Thyroid gland (tissue), 4 donors: Measurements from ENCODE around the gene ANKRD40. TPM values are rescaled to one million over a fixed set of nuclear protein-coding genes. Genes with fewer than 3 reads are reported as not detected.
A peak's percentile ranks its signal among the peaks of the same experiment; 100 is the strongest.
"Not testable (repeated sequence)": the region's sequence is repeated elsewhere in the genome, so short reads cannot be mapped to it uniquely, and the experiment has no call there.

Experiments used
- DNase-seq, 2 donors: peaks; one replicate each; pipeline ENCODE4 v3.0.0-alpha.2; 2019
- H3K27ac ChIP-seq, 3 donors: fragments of 200-600 bp; sonication (generic); 1 replicate in 2 of 3; 2 replicates in 1 of 3; pipeline ENCODE4 v1.5.1; 2016 to 2019; ENCODE audit warnings: mild to moderate bottlenecking in 1 of 3, moderate library complexity in 1 of 3
- H3K27me3 ChIP-seq: fragments of 200-600 bp; sonication (generic); one replicate; pipeline ENCODE4 v1.5.1; 2019
- H3K36me3 ChIP-seq, 2 donors: fragments of 200-600 bp; sonication (generic); one replicate each; pipeline ENCODE4 v1.5.1; 2016 to 2019
- H3K4me1 ChIP-seq, 2 donors: fragments of 200-600 bp; sonication (generic); one replicate each; pipeline ENCODE4 v1.5.1; 2017 to 2019
- H3K4me3 ChIP-seq, 3 donors: fragments of 200-600 bp; sonication (generic); replicated peaks in 1 of 3; 1 replicate in 2 of 3; 2 replicates in 1 of 3; pipeline ENCODE4 v1.5.1; 2016; ENCODE audit warnings: mild to moderate bottlenecking in 1 of 3
- H3K9me3 ChIP-seq: fragments of 200-600 bp; sonication (generic); one replicate; pipeline ENCODE4 v1.5.1; 2017
- POLR2A ChIP-seq, 2 donors: fragments of 450-650 bp; IDR thresholded peaks; one replicate each; pipeline ENCODE4 v1.6.1; 2017; ENCODE audit warnings: antibody characterized with exemption in 2 of 2, mild to moderate bottlenecking in 2 of 2, moderate library complexity in 1 of 2
- WGBS, 2 donors: methylation state at CpG; one replicate each; pipeline ENCODE4 v1.1.5; 2017; 5-methylcytosine and 5-hydroxymethylcytosine counted together
- intact Hi-C: fragments of 100-400 bp; cut with DNase I; formaldehyde crosslinking; loops from one replicate; pipeline ENCODE4 v1.15.1; 2023
- total RNA-seq, 4 donors: library from RNA; depleted of rRNA; stranded (reverse); fragments of >200 nt; gene quantifications; one replicate each; pipeline ENCODE4 v1.2.3, GENCODE V29; 2016
- TF ChIP-seq, protein P1 (sequence below), 6 experiments: fragments of 200-600 bp in 3 of 6; fragments of 450-650 bp in 3 of 6; sonication (generic) in 3 of 6; IDR thresholded peaks; one replicate each; pipeline ENCODE4 v1.5.1; 2016 to 2019; ENCODE audit warnings: antibody characterized with exemption in 6 of 6, mild to moderate bottlenecking in 2 of 6, inconsistent platforms in 1 of 6, moderate library complexity in 1 of 6

The ANKRD40 gene
- total RNA-seq, 4 donors from 2014 or later = 29.4 to 40.2 (median 35.1) TPM

DNA sequence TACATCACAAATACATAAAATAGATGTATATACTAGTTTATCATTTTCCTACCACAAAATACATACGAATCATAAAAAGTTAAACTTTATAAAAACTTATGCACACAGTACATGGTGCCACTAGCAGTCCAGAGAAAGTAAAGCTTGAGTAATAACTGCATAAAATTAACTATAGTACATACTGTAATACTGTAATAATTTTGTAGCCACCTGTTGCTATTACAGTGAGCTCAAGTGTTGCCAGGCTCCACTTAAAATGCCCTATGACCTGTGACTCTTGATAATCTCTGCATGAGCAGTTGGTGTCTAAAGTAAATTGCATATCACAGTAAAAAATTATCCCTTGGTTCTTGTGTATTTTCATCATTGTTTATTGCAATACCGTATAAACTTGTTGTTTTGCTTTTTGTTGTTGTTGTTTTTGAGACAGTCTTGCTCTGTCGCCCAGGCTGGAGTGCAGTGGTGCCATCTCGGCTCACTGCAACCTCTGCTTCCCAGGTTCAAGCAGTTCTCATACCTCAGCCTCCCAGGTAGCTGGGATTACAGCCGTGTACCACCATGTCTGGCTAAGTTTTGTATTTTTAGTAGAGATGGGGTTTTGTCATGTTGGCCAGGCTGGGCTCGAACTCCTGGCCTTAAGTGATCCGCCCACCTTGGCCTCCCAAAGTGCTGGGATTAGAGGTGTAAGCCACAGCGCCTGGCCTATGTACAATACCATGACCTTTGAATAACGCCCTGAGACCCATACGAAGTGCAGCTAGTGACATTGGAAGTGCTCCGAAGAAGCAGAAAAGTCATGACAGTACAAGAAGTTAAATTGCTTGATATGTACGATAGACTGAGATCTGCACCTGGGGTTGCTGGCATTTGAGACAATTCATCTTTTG is 18.3 kb upstream of the ANKRD40 start:
- no peak overlapping the region for H3K27ac ChIP-seq
- H3K4me3 ChIP-seq = no peak overlapping the region
- WGBS, 2 donors = 71 to 77% methylated on average over 12 of the region's 12 CpGs
- no peaks in the 10 kb centered on the region for H3K36me3 ChIP-seq
- DNase-seq = no peak
- no peaks in the 10 kb centered on the region for H3K27me3 ChIP-seq
- no peaks in the 10 kb centered on the region for H3K9me3 ChIP-seq
- H3K4me1 ChIP-seq = peaks cover 56 to 68% of the 10 kb centered on the region in 2 donors
- TF ChIP-seq, protein P1, sequence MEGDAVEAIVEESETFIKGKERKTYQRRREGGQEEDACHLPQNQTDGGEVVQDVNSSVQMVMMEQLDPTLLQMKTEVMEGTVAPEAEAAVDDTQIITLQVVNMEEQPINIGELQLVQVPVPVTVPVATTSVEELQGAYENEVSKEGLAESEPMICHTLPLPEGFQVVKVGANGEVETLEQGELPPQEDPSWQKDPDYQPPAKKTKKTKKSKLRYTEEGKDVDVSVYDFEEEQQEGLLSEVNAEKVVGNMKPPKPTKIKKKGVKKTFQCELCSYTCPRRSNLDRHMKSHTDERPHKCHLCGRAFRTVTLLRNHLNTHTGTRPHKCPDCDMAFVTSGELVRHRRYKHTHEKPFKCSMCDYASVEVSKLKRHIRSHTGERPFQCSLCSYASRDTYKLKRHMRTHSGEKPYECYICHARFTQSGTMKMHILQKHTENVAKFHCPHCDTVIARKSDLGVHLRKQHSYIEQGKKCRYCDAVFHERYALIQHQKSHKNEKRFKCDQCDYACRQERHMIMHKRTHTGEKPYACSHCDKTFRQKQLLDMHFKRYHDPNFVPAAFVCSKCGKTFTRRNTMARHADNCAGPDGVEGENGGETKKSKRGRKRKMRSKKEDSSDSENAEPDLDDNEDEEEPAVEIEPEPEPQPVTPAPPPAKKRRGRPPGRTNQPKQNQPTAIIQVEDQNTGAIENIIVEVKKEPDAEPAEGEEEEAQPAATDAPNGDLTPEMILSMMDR (IDR thresholded peaks at IDR 0.05) = no peak
- no peak for TF ChIP-seq POLR2A (IDR thresholded peaks at IDR 0.05)
- intact Hi-C loops = no loop called here

DNA sequence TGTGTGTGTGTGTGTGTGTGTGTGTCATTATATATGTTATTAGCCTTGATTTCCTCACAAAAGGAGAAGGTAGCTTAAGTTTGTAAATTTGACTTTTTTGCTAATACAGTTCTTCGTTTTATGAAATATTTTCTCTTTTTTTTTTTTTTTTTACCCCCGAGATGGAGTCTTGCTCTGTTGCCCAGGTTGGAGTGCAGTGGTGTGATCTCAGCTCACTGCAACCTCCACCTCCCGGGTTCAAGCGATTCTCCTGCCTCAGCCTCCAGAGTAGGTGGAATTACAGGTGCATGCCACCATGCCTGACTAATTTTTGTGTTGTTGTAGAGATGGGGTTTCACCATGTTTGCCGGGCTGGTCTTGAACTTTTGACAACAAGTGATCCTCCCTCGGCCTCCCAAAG is 16.9 kb upstream of the ANKRD40 start:
- H3K36me3 ChIP-seq, H3K4me3 ChIP-seq, H3K27me3 ChIP-seq, DNase-seq, intact Hi-C loops, H3K27ac ChIP-seq, H3K9me3 ChIP-seq: not testable (repeated sequence)
- peaks cover 55 to 57% of the 10 kb centered on the region in 2 donors for H3K4me1 ChIP-seq
- 93 to 96% methylated on average over 6 of the region's 6 CpGs for WGBS, 2 donors

DNA sequence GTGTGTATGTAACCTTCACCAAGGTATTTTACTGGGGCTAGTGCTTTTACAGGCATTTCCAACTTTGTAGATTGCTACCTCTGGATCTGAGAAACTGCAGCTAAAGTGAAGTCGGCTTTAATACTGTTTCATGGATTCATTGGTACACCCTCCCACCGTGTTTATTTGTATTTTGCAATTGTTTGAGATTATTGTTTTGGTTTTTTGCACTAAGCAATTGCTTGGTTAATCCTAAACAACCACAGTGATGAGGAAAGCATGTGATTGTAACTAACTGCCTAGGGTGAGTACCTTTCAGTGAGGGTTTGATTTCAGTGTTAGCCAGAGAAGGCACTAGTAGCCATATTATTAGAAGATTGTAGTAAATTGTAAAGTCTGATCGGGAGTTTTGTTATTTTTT is 15.0 kb upstream of the ANKRD40 start:
- H3K27ac ChIP-seq = no peak overlapping the region
- 47 to 52% methylated on average over 3 of the region's 3 CpGs for WGBS, 2 donors

DNA sequence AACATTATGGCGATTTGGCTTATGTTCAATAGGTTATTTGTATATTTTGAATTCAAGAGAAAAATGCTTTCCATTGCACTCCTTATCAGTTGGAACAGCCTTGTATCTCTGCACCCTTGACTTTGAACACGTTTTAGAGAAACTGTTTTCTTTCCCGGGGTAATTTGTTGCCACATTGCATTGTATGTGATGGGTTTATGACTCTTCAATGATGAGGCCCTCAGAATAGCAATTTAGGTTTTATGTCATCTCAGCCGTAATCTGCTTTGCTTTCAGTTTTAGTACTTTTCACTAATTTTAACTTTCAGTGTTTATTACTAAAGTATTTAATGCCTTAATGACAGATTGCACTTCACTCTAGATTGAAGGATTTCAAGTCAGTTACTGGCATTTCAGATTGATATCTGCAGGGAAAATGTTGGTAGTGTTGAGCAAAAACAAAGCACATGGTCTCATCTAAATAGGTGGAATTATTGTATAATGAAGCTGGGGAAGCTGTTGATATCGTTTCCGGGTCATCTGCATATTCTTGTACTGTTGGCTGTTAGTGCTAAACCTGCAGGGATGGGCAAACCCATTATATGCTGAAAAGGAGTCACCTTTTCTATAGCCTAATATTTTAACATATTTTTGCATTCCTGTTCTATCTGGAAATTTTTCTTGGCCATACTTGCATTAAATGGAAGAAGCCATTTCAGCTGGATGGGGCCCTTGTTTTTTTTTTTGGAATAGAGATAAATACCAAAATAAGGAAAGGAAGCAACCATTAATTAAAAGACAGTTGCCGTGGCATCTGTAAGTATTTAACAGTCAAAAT is 13.7 kb upstream of the ANKRD40 start:
- no peak for TF ChIP-seq POLR2A (IDR thresholded peaks at IDR 0.05)
- TF ChIP-seq, protein P1 (IDR thresholded peaks at IDR 0.05) = no peak
- peaks cover 35 to 38% of the 10 kb centered on the region in 2 donors for H3K4me1 ChIP-seq
- no peaks in the 10 kb centered on the region for H3K36me3 ChIP-seq
- DNase-seq = no peak
- no peaks in the 10 kb centered on the region for H3K9me3 ChIP-seq
- WGBS, 2 donors = 13 to 16% methylated on average over 7 of the region's 7 CpGs
- peak overlapping the region in 1 of 3 donors; percentile 76 for H3K4me3 ChIP-seq
- intact Hi-C loops = no loop called here
- H3K27ac ChIP-seq = peak overlapping the region in 1 of 3 donors; percentile 99
- H3K27me3 ChIP-seq = no peaks in the 10 kb centered on the region

More for the DNA sequence above, 15.0 kb upstream of the ANKRD40 start:
- H3K4me3 ChIP-seq = no peak overlapping the region
- intact Hi-C loops = no loop called here
- H3K9me3 ChIP-seq = no peaks in the 10 kb centered on the region
- DNase-seq = no peak
- H3K27me3 ChIP-seq = no peaks in the 10 kb centered on the region
- peaks cover 41 to 48% of the 10 kb centered on the region in 2 donors for H3K4me1 ChIP-seq
- no peaks in the 10 kb centered on the region for H3K36me3 ChIP-seq
- TF ChIP-seq POLR2A (IDR thresholded peaks at IDR 0.05) = no peak
- TF ChIP-seq, protein P1 (IDR thresholded peaks at IDR 0.05) = no peak

DNA sequence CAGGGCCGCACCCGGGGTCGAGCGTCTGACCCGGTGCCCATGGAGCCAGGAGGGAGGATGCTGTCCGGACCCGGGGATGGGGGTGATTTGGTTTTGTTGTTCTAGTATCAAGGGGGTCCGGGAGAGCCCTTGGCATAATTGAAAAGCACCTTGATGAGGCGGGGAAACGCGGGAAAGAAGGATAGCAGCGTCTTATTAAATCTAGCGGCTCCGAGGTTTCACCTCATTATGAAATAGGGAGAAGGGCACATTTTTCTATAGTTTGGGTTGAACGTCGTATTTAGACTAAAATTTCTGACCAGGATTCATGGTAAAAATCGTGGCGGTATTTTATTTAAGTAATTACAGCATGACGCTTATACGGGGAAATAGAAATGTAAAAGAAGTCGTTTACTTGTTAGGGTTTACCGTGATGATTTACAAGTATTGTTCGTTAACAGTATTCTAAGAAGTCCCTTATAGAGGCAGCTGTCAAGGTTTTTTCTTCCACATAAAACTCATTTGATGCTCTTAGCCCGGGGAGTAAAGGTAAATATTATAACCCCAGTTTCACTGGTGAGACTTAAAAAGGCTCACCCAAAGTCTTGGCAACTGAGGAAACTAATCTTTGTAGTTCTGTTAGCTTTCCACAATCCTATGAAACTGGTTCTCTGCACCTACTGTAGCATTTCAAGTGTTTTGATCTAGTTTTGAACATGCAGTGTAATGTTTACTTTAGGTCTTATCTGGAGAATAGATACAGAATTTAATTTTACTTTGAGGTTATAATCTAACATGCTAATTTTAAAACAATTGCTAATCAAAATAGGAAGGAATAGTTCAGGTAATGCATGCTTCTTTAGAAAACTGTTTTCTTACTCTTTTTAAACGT is 12.4 kb upstream of the ANKRD40 start:
- H3K27ac ChIP-seq = peak overlapping the region; percentile 96 to 99 (median 96)
- H3K9me3 ChIP-seq = no peaks in the 10 kb centered on the region
- no peak for DNase-seq
- peak overlapping the region; percentile 56 to 76 (median 61) for H3K4me3 ChIP-seq
- H3K36me3 ChIP-seq = no peaks in the 10 kb centered on the region
- H3K27me3 ChIP-seq = no peaks in the 10 kb centered on the region
- peaks cover 24 to 29% of the 10 kb centered on the region in 2 donors for H3K4me1 ChIP-seq
- peak in 1 of 2 donors; percentile 9 for TF ChIP-seq POLR2A (IDR thresholded peaks at IDR 0.05)
- TF ChIP-seq, protein P1 (IDR thresholded peaks at IDR 0.05) = no peak
- WGBS, 2 donors = 0 to 1% methylated on average over 20 to 23 of the region's 25 CpGs
- intact Hi-C loops = no loop called here
